IPS-20b (cell line): ENCODE data around the gene TSC22D3.
"Not testable (repeated sequence)": the region's sequence is repeated elsewhere in the genome, so short reads cannot be mapped to it uniquely, and the experiment has no call there.

Experiments
- H3K27ac ChIP-seq: one replicate; pipeline ENCODE4 v1.5.1; 2013; ENCODE audit warnings: low read length
- H3K27me3 ChIP-seq: 2 replicates; pipeline ENCODE4 v1.6.1; 2013; ENCODE audit warnings: mild to moderate bottlenecking, low read length, inconsistent platforms; ENCODE audit not compliant: insufficient read depth
- H3K36me3 ChIP-seq: 2 replicates; pipeline ENCODE4 v1.6.1; 2013; ENCODE audit warnings: low read depth, mild to moderate bottlenecking, inconsistent platforms, low read length, moderate library complexity; ENCODE audit not compliant: insufficient read depth
- H3K4me1 ChIP-seq: 2 replicates; pipeline ENCODE4 v1.6.1; 2013; ENCODE audit warnings: mild to moderate bottlenecking, control low read depth, inconsistent platforms, low read length, moderate library complexity; ENCODE audit not compliant: insufficient read depth
- H3K4me3 ChIP-seq: 2 replicates; pipeline ENCODE4 v1.5.1; 2013; ENCODE audit warnings: mild to moderate bottlenecking, low read length, inconsistent platforms
- H3K9ac ChIP-seq: 2 replicates; pipeline ENCODE4 v1.6.1; 2013; ENCODE audit warnings: low read depth, mild to moderate bottlenecking, inconsistent platforms, low read length, moderate library complexity
- H3K9me3 ChIP-seq: 2 replicates; pipeline ENCODE4 v1.6.1; 2013; ENCODE audit warnings: mild to moderate bottlenecking, low read depth, low read length, inconsistent platforms; ENCODE audit not compliant: insufficient read depth

Gene TSC22D3

GRCh38 chrX:107673933-107674479 is 101.6 kb downstream of the TSC22D3 start:
- Histone ChIP-seq H3K4me1 (no peaks in the 10 kb centered on the region; the same call in 1 of the 2 replicates), H3K36me3 (no peaks in the 10 kb centered on the region)

GRCh38 chrX:107673431-107673830 is 102.2 kb downstream of the TSC22D3 start:
- Histone ChIP-seq H3K9ac (no peak overlapping the region), H3K4me1 (no peaks in the 10 kb centered on the region; the same call in 1 of the 2 replicates), H3K9me3 (no peaks in the 10 kb centered on the region), H3K36me3 (no peaks in the 10 kb centered on the region), H3K27me3 (no peaks in the 10 kb centered on the region), H3K27ac (no peak overlapping the region), H3K4me3 (no peak overlapping the region)

More at GRCh38 chrX:107673933-107674479, 101.6 kb downstream of the TSC22D3 start:
- H3K4me3 ChIP-seq, result no peak overlapping the region
- no peaks in the 10 kb centered on the region for H3K9me3 ChIP-seq
- H3K27me3 ChIP-seq, result no peaks in the 10 kb centered on the region
- no peak overlapping the region for H3K27ac ChIP-seq
- H3K9ac ChIP-seq, result no peak overlapping the region

GRCh38 chrX:107672955-107673378 is 102.6 kb downstream of the TSC22D3 start:
- H3K36me3 ChIP-seq, result no peaks in the 10 kb centered on the region
- H3K27ac ChIP-seq, result no peak overlapping the region
- peak overlapping the region; percentile 13; the same call in 1 of the 2 replicates for H3K4me3 ChIP-seq
- no peaks in the 10 kb centered on the region for H3K27me3 ChIP-seq
- H3K9me3 ChIP-seq, result no peaks in the 10 kb centered on the region
- no peak overlapping the region for H3K9ac ChIP-seq
- H3K4me1 ChIP-seq, result no peaks in the 10 kb centered on the region; the same call in 1 of the 2 replicates

GRCh38 chrX:107671256-107671655 is 104.3 kb downstream of the TSC22D3 start:
- H3K36me3 ChIP-seq, H3K27me3 ChIP-seq, H3K9ac ChIP-seq, H3K9me3 ChIP-seq, H3K27ac ChIP-seq, H3K4me3 ChIP-seq, H3K4me1 ChIP-seq: not testable (repeated sequence)

DNA sequence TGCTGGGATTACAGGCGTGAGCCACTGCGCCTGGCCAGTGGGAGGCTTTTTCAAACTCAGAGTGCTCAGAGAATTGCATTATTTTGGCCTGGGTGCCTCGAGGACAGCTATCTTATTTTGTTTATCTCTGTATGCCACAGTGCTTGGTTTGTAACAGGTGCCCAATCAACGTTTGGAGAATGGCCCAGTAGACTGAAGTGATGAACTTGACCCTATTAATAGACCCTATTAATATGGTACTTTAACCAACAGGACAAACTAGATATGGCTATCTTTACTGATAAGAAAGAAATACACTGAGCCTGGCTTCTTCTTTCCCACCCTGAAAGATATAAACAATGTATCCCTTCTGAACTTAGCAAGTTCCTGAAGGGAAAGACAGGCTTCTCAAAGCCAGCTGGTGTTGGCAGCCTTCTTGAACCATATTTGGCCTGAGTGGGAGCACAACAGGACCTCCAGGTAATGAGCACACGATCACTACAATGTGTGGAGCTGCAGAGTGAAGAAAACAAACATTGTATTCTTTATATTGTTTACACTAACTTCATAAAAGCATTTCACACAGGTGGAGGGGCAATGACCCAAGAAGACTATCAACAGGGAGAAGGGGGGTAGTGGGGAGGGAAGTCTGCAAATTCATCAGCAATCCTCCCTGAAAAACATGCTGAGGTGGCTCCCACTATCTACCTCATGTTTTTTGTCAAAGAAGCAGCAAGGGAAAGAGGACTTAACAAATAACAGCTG is 105.5 kb downstream of the TSC22D3 start:
- Histone ChIP-seq H3K4me3 (no peak overlapping the region), H3K9me3 (no peaks in the 10 kb centered on the region), H3K36me3 (no peaks in the 10 kb centered on the region), H3K4me1 (no peaks in the 10 kb centered on the region), H3K9ac (no peak overlapping the region), H3K27ac (no peak overlapping the region), H3K27me3 (no peaks in the 10 kb centered on the region)

DNA sequence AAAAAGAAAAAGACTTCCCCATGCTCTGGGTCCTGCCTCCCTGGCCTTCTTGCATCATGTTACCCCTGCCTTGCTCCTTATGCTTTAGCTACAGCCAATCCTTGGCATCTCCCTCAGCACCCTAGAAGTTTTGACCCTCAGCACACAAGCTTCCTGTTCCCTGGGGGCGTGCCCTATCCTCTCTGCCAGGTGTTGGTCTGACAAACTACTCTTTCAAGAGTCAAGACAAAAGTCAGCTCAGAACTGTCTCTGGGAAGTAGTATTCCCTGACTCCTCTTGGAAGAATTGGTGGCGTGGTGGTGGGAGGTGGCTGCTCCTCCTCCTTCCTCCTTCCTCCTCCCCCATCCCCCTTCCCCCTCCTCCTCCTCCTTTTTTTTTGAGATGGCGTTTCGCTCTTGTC is 106.3 kb downstream of the TSC22D3 start:
- Histone ChIP-seq H3K9ac (no peak overlapping the region), H3K9me3 (no peaks in the 10 kb centered on the region), H3K36me3 (no peaks in the 10 kb centered on the region), H3K27ac (no peak overlapping the region), H3K4me3 (no peak overlapping the region), H3K27me3 (no peaks in the 10 kb centered on the region), H3K4me1 (no peaks in the 10 kb centered on the region)

- H3K4me3 ChIP-seq, H3K36me3 ChIP-seq, H3K27me3 ChIP-seq, H3K27ac ChIP-seq, H3K4me1 ChIP-seq, H3K9me3 ChIP-seq, H3K9ac ChIP-seq: not testable (repeated sequence)
Measured at GRCh38 chrX:107668710-107669109, 106.9 kb downstream of the TSC22D3 start.

- no peaks in the 10 kb centered on the region for H3K27me3 ChIP-seq
Measured at GRCh38 chrX:107667426-107667825, 108.2 kb downstream of the TSC22D3 start.

GRCh38 chrX:107666931-107667330 is 108.7 kb downstream of the TSC22D3 start:
- no peaks in the 10 kb centered on the region for H3K9me3 ChIP-seq
- no peak overlapping the region for H3K4me3 ChIP-seq
- no peaks in the 10 kb centered on the region for H3K36me3 ChIP-seq
- no peak overlapping the region for H3K9ac ChIP-seq
- H3K4me1 ChIP-seq, result no peaks in the 10 kb centered on the region
- no peak overlapping the region for H3K27ac ChIP-seq
- H3K27me3 ChIP-seq, result no peaks in the 10 kb centered on the region

More at GRCh38 chrX:107667426-107667825, 108.2 kb downstream of the TSC22D3 start:
- H3K36me3 ChIP-seq, result no peaks in the 10 kb centered on the region
- H3K4me1 ChIP-seq, result no peaks in the 10 kb centered on the region
- no peak overlapping the region for H3K9ac ChIP-seq
- no peak overlapping the region for H3K4me3 ChIP-seq
- H3K9me3 ChIP-seq, result no peaks in the 10 kb centered on the region
- H3K27ac ChIP-seq, result no peak overlapping the region
